WTC11 (cell line): Measurements from ENCODE around the gene PLA2G4A.

Source experiments
- ATF3 ChIP-seq: sonication (generic); formaldehyde crosslinking; conservative IDR thresholded peaks from 2 replicates; pipeline ENCODE4 v1.8.1; 2022; ENCODE audit warnings: mild to moderate bottlenecking, missing genetic modification reagents
- CDX4 ChIP-seq: fragments of 250-450 bp; sonication (Bioruptor Pico); IDR thresholded peaks from 2 replicates; pipeline ENCODE4 v1.9.0; 2021; ENCODE audit warnings: moderate library complexity, mild to moderate bottlenecking, inconsistent platforms, borderline replicate concordance
- CTCF ChIP-seq: fragments of 200-600 bp; IDR thresholded peaks from 2 replicates; pipeline ENCODE4 v1.8.0; 2022; ENCODE audit warnings: antibody characterized with exemption
- E2F4 ChIP-seq: sonication (generic); formaldehyde crosslinking; IDR thresholded peaks from 2 replicates; pipeline ENCODE4 v1.8.1; 2022; ENCODE audit warnings: low read depth, mild to moderate bottlenecking, moderate library complexity, missing genetic modification reagents, borderline replicate concordance
- RELA ChIP-seq: sonication (generic); formaldehyde crosslinking; IDR thresholded peaks from 2 replicates; pipeline ENCODE4 v1.8.1; 2022; ENCODE audit warnings: missing genetic modification reagents, mild to moderate bottlenecking, borderline replicate concordance
- SP1 ChIP-seq: sonication (generic); formaldehyde crosslinking; conservative IDR thresholded peaks from 2 replicates; pipeline ENCODE4 v1.8.1; 2022; ENCODE audit warnings: missing genetic modification reagents
- ZNF121 ChIP-seq: sonication (generic); formaldehyde crosslinking; IDR thresholded peaks from 2 replicates; pipeline ENCODE4 v1.8.0; 2023; ENCODE audit warnings: missing genetic modification reagents
- TF ChIP-seq, protein P1 (sequence below): sonication (generic); formaldehyde crosslinking; conservative IDR thresholded peaks from 2 replicates; pipeline ENCODE4 v1.8.1; 2023; ENCODE audit warnings: mild to moderate bottlenecking, low read depth, missing genetic modification reagents, moderate library complexity

- TF ChIP-seq E2F4 (CRISPR knock-in tag) (no peak), ATF3 (CRISPR knock-in tag) (no peak), RELA (no peak), CTCF (no peak), ZNF121 (CRISPR knock-in tag) (no peak), SP1 (no peak), CDX4 (no peak)
- TF ChIP-seq, protein P1, sequence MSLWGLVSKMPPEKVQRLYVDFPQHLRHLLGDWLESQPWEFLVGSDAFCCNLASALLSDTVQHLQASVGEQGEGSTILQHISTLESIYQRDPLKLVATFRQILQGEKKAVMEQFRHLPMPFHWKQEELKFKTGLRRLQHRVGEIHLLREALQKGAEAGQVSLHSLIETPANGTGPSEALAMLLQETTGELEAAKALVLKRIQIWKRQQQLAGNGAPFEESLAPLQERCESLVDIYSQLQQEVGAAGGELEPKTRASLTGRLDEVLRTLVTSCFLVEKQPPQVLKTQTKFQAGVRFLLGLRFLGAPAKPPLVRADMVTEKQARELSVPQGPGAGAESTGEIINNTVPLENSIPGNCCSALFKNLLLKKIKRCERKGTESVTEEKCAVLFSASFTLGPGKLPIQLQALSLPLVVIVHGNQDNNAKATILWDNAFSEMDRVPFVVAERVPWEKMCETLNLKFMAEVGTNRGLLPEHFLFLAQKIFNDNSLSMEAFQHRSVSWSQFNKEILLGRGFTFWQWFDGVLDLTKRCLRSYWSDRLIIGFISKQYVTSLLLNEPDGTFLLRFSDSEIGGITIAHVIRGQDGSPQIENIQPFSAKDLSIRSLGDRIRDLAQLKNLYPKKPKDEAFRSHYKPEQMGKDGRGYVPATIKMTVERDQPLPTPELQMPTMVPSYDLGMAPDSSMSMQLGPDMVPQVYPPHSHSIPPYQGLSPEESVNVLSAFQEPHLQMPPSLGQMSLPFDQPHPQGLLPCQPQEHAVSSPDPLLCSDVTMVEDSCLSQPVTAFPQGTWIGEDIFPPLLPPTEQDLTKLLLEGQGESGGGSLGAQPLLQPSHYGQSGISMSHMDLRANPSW (CRISPR knock-in tag) = no peak
Observed at GRCh38 chr1:186899577-186899976, 70.8 kb downstream of the PLA2G4A start.
